Smooth muscle cell of the brain vasculature (primary cell): ENCODE measurements around the gene NFASC.
A peak's percentile ranks its signal among the peaks of the same experiment; 100 is the strongest.

ENCODE experiments used
- DNase-seq: peaks from one replicate; pipeline ENCODE4 v3.0.0-alpha.2; 2012; ENCODE audit warnings: low read depth, low spot score

Gene NFASC

GRCh38 chr1:204983136-204983535, 112.5 kb downstream of the NFASC start:
- DNase-seq = no peak

GRCh38 chr1:204983881-204984280, 113.2 kb downstream of the NFASC start:
- no peak for DNase-seq

GRCh38 chr1:204984499-204984898, 113.8 kb downstream of the NFASC start:
- no peak for DNase-seq

GRCh38 chr1:204986181-204986580, 115.5 kb downstream of the NFASC start:
- DNase-seq = no peak

GRCh38 chr1:204987689-204988088, 117.0 kb downstream of the NFASC start:
- DNase-seq = no peak

GRCh38 chr1:204988196-204988595, 117.5 kb downstream of the NFASC start:
- DNase-seq = no peak

GRCh38 chr1:204989266-204990058, 118.8 kb downstream of the NFASC start:
- peak; percentile 12 for DNase-seq

GRCh38 chr1:204990059-204990664, 119.5 kb downstream of the NFASC start:
- no peak for DNase-seq

GRCh38 chr1:204990721-204991341, 120.2 kb downstream of the NFASC start:
- no peak for DNase-seq

- DNase-seq = no peak
These were observed 120.7 kb downstream of the NFASC start for GRCh38 chr1:204991342-204991844.

- no peak for DNase-seq
These were observed 121.7 kb downstream of the NFASC start for GRCh38 chr1:204992201-204992997.

GRCh38 chr1:204992998-204993314, 122.3 kb downstream of the NFASC start:
- DNase-seq = no peak

GRCh38 chr1:204994086-204994862, 123.6 kb downstream of the NFASC start:
- no peak for DNase-seq

- no peak for DNase-seq
These were observed 126.3 kb downstream of the NFASC start for GRCh38 chr1:204996981-204997380.

- no peak for DNase-seq
These were observed 127.1 kb downstream of the NFASC start for GRCh38 chr1:204997591-204998355.

GRCh38 chr1:205001162-205001561, 130.5 kb downstream of the NFASC start:
- no peak for DNase-seq

GRCh38 chr1:205002705-205003104, 132.0 kb downstream of the NFASC start:
- DNase-seq = no peak

GRCh38 chr1:205003358-205004131, 132.9 kb downstream of the NFASC start:
- DNase-seq = no peak

GRCh38 chr1:205004351-205004750, 133.7 kb downstream of the NFASC start:
- DNase-seq = no peak

- DNase-seq = no peak
These were observed 138.2 kb downstream of the NFASC start for GRCh38 chr1:205008896-205009295.
